Inferior parietal cortex (tissue), 1 donor: ENCODE measurements around the gene SETBP1.
"Not testable (repeated sequence)": the region's sequence is repeated elsewhere in the genome, so short reads cannot be mapped to it uniquely, and the experiment has no call there.

Experiments used
- DNase-seq: peaks from one replicate; pipeline ENCODE4 v3.0.0-alpha.2; 2016; ENCODE audit errors: extremely low spot score

The SETBP1 gene

GRCh38 chr18:44704135-44704789 is 23.6 kb downstream of the SETBP1 start:
- no peak for DNase-seq

GRCh38 chr18:44705075-44705675 is 24.5 kb downstream of the SETBP1 start:
- DNase-seq = no peak

DNA sequence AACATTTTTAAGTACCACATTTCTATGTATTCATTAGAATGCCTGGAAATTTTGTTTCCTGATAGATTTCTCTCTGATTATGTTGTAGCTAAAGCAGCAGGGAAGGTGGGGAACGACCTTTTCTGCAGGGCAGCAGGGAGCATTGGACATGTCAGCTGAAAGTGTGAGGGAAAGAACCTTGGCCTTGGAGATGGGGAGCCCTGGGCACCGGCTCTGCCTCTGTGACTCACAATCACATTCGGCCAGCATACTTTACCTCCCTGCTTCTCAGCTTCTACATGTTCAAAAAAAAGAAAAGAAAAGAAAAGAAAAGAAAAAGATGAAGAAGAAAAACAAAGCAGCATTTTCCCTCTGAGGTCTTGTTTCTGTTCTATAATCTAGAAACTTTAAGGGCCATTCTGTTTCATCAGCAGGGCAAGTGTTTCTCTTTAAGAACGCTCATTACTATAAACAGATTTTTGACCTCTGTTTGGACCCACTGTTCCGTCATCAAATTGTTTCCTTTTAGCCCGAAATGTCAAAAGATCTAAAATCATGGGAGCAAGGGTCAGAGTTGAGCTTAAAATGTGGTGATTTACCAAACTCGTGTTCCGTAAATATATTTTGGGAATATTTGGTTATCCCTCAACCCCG is 27.9 kb downstream of the SETBP1 start:
- no peak for DNase-seq

DNA sequence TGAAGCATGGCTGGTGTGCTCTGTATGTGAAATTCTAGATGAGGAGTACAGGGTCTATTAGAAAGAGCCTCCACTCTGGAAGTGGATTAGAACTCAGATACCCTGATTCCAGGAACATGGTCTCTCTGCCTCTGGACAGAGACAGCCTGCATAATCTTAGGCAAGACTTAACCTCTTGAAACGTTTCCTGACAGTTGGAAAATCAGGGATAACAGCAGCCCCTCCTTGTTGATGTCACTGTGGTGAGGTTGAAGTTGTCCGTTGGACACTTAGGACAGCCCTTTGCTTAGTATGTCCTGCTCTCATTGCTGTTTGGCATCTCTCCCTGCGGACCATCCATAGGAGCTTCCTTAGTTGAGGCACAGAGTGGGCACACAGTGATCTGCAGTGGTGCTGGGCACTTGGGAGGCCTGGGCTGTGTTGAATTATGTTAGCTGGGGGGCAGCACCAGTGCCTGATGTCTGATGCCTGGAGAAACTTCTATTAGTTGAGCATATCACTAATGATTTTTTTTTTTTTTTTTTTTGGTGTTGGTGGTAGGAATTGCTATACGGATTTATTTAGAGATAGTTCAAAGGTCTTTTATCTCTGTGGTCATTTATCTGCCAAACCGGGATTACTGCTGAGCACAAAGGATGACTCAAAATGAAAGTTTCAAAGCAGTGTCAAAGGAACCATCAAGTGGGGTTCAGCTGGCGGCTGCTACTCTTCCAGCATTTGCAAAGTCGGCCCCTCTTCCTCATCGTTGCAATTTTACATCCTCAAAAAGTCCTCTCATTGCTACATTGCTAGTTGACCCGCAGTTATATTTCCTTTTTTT is 28.8 kb downstream of the SETBP1 start:
- no peak for DNase-seq

GRCh38 chr18:44710931-44711330 is 30.2 kb downstream of the SETBP1 start:
- no peak for DNase-seq

DNA sequence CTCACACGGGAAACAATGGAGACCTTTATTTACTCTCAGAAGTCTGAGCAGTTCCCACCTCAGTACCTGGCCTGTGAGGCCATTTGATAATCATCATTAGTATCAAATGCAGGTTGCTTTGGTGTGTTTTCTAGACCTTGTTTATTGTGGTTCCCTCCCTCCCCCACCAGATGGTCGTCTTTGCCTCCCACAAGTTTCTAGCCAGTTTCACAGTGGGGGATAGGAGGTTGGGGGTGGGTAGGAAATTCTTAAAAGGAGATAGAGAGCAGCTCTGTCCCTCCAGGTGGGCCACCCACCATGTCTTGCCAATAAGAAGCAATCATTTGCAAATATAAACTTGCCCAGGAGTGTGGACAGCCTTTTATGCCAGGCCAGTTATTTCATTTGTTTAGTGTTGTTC is 31.3 kb downstream of the SETBP1 start:
- DNase-seq = no peak

DNA sequence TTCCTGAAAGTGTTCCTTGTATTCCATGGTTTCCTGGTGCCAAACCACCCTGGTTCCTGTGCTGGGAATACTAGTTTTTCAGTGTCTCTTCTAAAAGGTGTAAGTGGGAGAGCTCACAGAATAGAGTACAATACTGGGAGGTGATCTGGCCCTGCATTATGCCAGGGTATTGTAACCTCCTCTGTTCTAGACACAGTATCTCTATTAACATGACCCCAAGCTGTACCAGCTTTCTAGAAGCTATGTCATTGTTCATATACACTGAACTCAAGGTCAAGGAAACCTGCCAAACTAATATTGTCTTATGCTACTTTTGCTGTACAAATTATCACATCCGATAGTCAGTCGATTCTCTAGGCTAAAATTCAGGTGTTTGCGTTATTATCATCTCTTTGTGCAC is 32.7 kb downstream of the SETBP1 start:
- DNase-seq = no peak

DNA sequence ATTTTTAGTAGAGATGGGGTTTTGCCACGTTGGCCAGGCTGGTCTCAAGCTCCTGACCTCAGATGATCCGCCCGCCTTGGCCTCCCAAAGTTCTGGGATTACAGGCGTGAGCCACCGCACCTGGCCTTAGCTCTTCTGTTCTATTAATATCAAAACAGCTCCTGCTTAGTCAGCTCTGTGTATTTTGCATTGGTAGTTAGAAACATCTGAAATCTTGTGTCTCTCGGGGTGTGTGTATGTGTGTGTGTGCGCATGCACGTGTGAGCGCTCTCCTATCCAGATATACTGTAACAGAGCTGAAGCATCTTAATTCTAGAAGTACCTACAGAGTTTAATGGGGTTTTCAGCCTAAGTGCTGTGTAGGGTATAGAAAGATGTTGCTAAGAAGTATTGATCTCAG is 33.7 kb downstream of the SETBP1 start:
- DNase-seq = no peak

- no peak for DNase-seq
Measured at GRCh38 chr18:44715245-44715644, 34.6 kb downstream of the SETBP1 start.

GRCh38 chr18:44715842-44716241 is 35.2 kb downstream of the SETBP1 start:
- DNase-seq = no peak

- DNase-seq = no peak
Measured at GRCh38 chr18:44716697-44717163, 36.0 kb downstream of the SETBP1 start.

DNA sequence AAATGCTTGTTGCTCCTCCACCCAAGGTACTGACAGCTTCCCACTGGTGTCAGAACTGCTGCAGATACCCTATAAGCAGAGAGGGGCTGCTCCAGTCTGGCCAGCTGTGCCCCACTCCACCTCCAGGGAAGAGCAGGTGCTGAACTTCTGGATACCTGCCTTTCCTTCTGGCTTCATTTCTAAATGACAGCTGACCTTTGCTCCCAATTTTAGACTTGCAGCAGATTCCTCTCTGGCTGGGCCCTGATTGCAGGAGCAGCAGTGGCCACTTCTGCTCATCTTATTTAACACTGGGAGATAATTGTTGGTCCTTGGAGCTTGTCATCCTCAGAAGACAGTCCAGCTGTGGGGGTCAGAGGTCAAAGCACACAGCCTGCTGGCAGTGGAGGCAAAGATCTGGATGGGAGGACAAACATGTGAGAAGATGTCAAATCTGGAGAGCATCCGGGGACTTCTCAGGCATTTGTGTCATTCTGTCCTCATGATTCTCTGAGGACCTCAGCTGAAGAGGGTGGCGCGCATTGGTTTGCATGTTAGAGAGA is 38.9 kb downstream of the SETBP1 start:
- no peak for DNase-seq

GRCh38 chr18:44721748-44722147 is 41.1 kb downstream of the SETBP1 start:
- not testable (repeated sequence) for DNase-seq

DNA sequence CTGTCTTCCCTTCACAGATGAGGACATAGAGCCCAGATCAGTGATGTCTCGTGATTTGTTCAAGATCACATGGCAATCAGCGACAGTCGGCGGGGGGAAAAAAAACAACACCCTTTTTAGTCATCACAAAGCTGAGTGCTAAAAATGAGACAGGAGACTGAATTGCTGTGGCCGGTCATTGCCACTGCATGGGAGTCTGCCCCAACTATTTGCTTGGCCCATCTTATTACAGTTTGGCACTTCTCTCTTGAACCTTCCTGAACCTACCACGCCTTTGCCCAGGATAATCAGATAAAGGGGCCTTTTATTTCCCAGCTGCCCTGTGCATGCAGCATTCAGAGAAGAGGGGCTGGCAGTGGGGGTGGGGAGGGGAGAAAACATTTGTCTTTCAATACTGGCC is 42.7 kb downstream of the SETBP1 start:
- no peak for DNase-seq

GRCh38 chr18:44724105-44724778 is 43.6 kb downstream of the SETBP1 start:
- DNase-seq = no peak

DNA sequence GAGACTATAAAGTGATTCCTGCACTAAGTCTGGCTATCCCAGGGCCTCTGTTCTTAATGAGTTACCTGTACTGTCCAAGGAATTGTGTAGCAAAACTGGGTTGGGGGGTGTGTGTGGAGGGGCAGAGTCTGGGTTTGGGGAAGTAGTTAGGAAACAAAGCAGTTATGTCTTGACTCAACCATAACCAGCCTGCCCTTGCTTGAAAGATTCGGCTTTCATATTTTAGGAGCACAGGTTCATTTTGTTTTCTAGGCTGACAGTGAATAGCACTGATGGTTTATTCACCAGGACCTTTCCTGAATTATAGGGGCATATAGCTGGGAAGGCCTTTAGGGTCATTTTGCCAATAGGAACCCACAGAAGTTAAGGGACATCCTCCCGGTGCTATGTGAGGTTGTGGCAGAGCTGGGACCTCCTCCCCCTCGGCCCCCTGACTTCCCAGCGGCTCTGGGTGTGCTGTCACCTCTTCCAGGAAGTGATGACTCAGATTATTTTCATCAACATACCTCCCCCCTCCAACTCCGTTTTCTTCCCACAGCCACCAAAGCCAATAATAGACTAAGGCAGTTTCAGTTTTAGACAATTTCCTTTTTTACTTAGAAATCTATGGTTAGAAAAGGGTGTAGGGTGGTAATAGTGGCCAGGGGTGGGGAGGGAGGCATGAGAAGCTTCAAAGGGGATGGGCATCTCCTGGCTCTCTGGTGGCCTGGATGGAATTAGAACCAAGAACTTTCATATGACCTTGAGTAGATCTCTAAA is 44.8 kb downstream of the SETBP1 start:
- DNase-seq = no peak

DNA sequence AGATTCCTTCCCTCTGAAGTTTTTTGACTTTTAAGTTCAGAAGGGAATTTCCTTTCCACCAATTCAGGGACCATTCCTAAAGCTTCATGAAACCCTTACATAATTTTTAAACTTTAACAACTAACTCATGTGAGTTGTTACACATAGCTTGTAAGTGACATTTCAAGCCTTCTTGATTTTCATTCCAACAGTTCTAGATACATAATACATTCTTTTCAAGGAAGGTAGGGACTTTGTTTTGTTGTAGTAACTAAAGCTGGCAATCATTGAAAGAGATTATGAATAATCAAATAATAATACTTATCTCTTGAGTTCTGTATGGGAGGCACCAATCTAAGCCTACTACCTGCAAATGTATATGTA is 45.4 kb downstream of the SETBP1 start:
- DNase-seq = no peak

- no peak for DNase-seq
Measured at GRCh38 chr18:44727291-44727690, 46.6 kb downstream of the SETBP1 start.

- no peak for DNase-seq
Measured at GRCh38 chr18:44729631-44730101, 49.0 kb downstream of the SETBP1 start.

DNA sequence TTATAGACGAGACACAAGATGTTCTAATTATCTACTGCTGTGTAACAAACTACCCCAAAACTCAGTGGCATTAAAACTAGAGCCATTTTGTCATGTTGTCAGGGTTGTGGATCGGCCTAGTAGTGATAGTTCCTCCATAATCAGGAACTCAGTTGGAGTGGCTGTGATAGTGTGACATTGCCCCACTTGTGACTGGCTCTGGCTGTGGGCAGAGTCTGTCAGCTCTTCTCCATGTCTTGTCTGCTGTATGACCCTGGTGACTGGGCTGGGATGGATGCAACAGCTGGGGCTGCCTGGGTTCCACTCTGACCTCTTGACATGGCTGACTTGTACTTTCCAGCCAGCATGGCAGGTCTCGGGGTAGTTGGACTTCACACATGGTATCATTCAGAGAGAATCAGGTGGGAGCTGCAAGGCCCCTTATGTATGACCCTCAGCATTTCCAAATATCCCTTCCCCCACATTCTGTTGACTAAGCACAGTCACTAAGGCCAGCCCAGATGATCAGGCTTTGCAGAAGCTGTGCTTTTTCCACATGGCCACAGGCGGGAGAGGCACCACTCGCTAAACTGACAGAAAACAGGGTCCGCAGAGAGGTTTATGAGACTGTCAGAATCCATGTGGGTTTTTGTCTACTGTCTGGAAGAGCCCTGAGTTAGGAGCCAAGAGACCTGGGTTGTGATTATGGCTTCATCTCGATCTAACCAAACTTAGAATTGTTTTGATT is 50.3 kb downstream of the SETBP1 start:
- DNase-seq = no peak
